HFFc6 (cell line): ENCODE results near the gene COL9A1. TPM values are rescaled to one million over a fixed set of nuclear protein-coding genes. Genes with fewer than 3 reads are reported as not detected.

Experiments used
- DNase-seq: peaks from one replicate; pipeline ENCODE4 v3.0.0-alpha.2; 2018
- H3K27ac Mint-ChIP-seq: 2 replicates; pipeline ENCODE4 v1.8.0; 2020; ENCODE audit warnings: mild to moderate bottlenecking, mixed read lengths
- H3K27me3 Mint-ChIP-seq: 2 replicates; pipeline ENCODE4 v1.8.0; 2021; ENCODE audit warnings: mild to moderate bottlenecking, moderate library complexity, mixed read lengths; ENCODE audit not compliant: insufficient read depth
- H3K36me3 Mint-ChIP-seq: 2 replicates; pipeline ENCODE4 v1.8.0; 2021; ENCODE audit warnings: low read depth, mixed read lengths
- H3K4me1 Mint-ChIP-seq: 2 replicates; pipeline ENCODE4 v1.8.0; 2020; ENCODE audit warnings: low read depth, mixed read lengths
- H3K4me3 Mint-ChIP-seq: 2 replicates; pipeline ENCODE4 v1.8.0; 2020; ENCODE audit warnings: mild to moderate bottlenecking, moderate library complexity, mixed read lengths
- H3K9me3 Mint-ChIP-seq: 2 replicates; pipeline ENCODE4 v1.8.0; 2020; ENCODE audit warnings: mild to moderate bottlenecking, mixed read lengths
- total RNA-seq, 6 experiments: library from RNA; stranded (reverse); fragmentation: NEBNext Ultra II Directional; extraction: Animal tissue kit (Norgen Biotek cat#: 25700); gene quantifications; 2 replicates in 1 of 6; 3 replicates in 5 of 6; pipeline ENCODE4 v1.2.3, GENCODE V29; 2021
- TF ChIP-seq, protein P1 (sequence below): fragments of 200-600 bp; sonication (generic); IDR thresholded peaks from 2 replicates; pipeline ENCODE4 v1.5.0; 2021; ENCODE audit warnings: antibody characterized with exemption, mild to moderate bottlenecking

COL9A1 gene
- total RNA-seq, 6 experiments from 2014 or later, result not detected

DNA sequence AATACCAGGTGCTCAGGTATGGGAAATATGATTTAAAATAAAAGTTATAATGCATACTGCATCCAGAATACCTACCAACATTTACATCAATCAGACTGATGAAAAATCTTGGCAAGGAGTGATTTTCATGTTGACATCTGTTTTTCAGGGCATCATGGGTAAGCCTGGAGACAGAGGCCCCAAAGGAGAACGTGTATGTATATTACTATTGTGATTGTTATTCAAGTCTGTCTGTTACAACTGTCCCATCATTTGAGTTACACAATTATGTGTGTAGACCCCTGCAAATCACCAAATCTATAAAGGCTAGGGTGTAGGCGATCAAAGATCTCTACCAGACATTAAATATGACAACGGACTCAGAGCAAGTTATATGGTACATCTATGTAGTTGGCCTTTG, 118.2 kb downstream of the COL9A1 start:
- no peaks in the 10 kb centered on the region for H3K36me3 Mint-ChIP-seq
- no peaks in the 10 kb centered on the region for H3K4me1 Mint-ChIP-seq
- DNase-seq, result no peak
- H3K4me3 Mint-ChIP-seq, result no peak overlapping the region
- TF ChIP-seq, protein P1, sequence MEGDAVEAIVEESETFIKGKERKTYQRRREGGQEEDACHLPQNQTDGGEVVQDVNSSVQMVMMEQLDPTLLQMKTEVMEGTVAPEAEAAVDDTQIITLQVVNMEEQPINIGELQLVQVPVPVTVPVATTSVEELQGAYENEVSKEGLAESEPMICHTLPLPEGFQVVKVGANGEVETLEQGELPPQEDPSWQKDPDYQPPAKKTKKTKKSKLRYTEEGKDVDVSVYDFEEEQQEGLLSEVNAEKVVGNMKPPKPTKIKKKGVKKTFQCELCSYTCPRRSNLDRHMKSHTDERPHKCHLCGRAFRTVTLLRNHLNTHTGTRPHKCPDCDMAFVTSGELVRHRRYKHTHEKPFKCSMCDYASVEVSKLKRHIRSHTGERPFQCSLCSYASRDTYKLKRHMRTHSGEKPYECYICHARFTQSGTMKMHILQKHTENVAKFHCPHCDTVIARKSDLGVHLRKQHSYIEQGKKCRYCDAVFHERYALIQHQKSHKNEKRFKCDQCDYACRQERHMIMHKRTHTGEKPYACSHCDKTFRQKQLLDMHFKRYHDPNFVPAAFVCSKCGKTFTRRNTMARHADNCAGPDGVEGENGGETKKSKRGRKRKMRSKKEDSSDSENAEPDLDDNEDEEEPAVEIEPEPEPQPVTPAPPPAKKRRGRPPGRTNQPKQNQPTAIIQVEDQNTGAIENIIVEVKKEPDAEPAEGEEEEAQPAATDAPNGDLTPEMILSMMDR, result no peak
- 0 out of 2 replicates have a peak, but pooled peaks cover 5% of the 10 kb centered on the region for H3K9me3 Mint-ChIP-seq
- no peaks in the 10 kb centered on the region; the same call in 1 of the 2 replicates for H3K27me3 Mint-ChIP-seq
- no peak overlapping the region for H3K27ac Mint-ChIP-seq

DNA sequence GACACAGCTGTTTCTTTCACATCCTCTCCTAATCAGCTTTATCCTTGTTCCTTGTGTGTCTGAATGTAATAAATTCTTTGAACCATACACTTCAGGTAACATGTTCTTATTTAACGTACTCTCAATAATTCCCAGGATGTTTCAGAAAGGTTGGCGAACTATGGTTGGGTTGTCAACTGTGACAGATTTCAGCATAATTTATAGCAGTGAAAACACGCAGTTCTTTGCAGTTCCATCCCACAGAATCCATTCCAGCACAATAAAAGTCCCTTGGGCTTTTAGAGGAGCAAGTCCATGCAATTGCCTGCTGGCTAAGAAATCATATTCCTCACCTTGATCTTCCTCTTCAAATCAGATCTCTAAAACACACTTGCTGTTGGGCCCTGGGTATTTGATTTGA, 119.3 kb downstream of the COL9A1 start:
- Mint-ChIP-seq H3K4me1 (no peaks in the 10 kb centered on the region), H3K36me3 (no peaks in the 10 kb centered on the region), H3K9me3 (peaks cover 14% of the 10 kb centered on the region), H3K4me3 (no peak overlapping the region), H3K27me3 (no peaks in the 10 kb centered on the region; the same call in 1 of the 2 replicates), H3K27ac (no peak overlapping the region)
- DNase-seq, result no peak
- TF ChIP-seq, protein P1, result no peak

DNA sequence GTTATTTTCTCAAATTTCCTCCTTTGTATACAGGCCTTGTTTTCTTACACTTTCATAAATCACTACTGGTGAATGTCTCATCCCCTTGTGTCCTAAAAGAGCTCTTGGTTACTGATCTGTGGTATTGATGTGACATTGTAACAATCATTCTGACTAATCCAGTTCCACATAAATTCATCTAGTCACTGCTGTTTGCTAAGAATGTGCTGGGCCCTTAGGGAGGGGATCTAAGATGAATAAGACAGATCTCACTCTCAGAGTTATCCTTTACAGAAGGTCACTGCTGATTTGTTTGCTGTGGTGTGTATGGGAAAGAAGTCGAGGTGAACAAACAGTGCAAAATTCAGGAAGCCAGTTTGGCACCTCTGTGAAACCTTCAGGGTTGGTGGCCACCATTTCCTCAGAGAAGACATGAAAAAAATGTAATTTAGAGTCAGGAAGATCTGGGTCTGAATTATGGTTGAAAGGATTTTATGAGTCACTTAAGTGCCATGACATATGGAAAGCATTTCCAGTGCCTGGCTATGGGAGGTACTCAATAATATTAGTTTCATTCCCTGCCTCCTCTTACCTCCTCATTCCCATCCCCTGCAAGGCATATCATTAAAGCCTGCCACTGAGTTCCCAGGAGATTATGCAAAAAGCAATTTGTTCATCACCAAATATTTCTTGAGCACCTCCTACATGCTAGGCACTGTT, 121.8 kb downstream of the COL9A1 start:
- H3K36me3 Mint-ChIP-seq, result no peaks in the 10 kb centered on the region
- H3K4me3 Mint-ChIP-seq, result no peak overlapping the region
- H3K27ac Mint-ChIP-seq, result no peak overlapping the region
- H3K27me3 Mint-ChIP-seq, result no peaks in the 10 kb centered on the region
- DNase-seq, result no peak
- no peaks in the 10 kb centered on the region for H3K4me1 Mint-ChIP-seq
- TF ChIP-seq, protein P1, result no peak
- H3K9me3 Mint-ChIP-seq, result peaks cover 14% of the 10 kb centered on the region

DNA sequence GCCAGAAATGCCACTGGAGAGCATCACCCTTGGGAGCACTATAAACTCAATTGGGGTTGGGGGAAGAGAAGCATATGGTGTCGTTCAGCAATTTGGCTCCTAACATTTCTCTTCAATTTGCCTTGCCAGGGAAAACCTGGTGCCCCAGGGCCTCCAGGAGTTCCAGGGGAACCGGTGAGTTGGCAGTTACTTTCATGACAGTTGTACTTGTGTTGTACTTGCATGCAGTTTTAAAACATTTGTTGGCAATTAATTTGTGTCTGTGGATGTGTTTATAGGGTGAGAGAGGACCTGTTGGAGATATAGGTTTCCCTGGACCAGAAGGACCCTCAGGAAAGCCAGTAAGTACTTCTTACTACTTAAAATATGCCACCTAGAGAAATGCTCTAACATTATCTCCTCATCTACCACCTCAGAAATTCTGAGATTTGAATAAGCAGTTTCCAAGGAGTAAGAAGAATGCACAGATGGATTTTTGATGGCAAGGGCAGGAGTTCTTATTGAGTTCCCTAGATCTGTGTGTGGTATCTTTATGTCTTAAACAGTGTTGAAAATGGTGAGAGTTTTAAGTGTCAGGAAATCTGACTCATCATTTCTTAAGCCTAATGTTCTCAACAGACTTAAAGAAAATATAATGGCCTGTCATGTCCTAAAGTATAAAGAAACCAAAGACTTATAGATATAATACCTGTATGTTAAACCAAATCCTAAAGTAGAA, 122.5 kb downstream of the COL9A1 start:
- Mint-ChIP-seq H3K27me3 (no peaks in the 10 kb centered on the region), H3K36me3 (no peaks in the 10 kb centered on the region), H3K9me3 (peaks cover 14% of the 10 kb centered on the region), H3K4me1 (no peaks in the 10 kb centered on the region), H3K4me3 (no peak overlapping the region), H3K27ac (no peak overlapping the region)
- no peak for DNase-seq
- TF ChIP-seq, protein P1, result no peak

DNA sequence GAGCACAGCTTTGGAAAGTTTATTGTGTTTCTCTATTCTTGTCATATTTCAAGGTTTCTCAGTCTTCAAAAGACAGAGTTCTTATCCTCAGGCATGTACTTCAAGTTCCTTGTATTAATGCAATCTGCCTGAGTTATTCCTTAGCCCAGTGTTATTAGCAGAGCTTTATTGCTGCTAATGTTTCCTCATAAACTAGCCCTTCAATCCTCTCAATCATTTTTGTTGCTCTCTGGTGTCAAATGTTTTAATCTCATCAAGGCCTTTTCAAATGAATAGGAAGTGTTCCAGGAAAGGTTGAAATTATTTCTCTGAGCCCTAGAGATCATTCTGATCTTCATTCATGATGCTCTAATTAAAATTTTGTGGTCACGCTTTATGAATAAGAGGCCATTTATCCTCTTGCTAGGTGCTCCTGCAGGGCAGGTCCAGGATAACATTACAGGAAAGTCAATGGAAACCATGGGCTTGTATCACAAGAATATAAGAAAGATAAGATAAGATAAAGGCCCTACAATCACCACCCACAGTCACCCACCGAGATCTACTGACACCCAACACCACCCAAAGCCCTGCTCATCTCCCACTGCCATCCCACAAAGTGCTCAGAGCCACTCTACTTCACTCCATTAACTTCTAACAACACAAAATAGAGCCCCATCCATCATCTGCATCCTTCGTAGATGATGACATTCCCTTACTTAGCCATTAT, 125.9 kb downstream of the COL9A1 start:
- DNase-seq, result no peak
- no peak overlapping the region for H3K27ac Mint-ChIP-seq
- H3K27me3 Mint-ChIP-seq, result no peaks in the 10 kb centered on the region
- no peaks in the 10 kb centered on the region for H3K36me3 Mint-ChIP-seq
- H3K4me1 Mint-ChIP-seq, result no peaks in the 10 kb centered on the region
- TF ChIP-seq, protein P1, result no peak
- H3K9me3 Mint-ChIP-seq, result peaks cover 14% of the 10 kb centered on the region
- H3K4me3 Mint-ChIP-seq, result no peak overlapping the region
